HFFc6 (cell line): Measurements from ENCODE around the gene SEZ6L. TPM values are rescaled to one million over a fixed set of nuclear protein-coding genes. Genes with fewer than 3 reads are reported as not detected.
"Not testable (repeated sequence)": the region's sequence is repeated elsewhere in the genome, so short reads cannot be mapped to it uniquely, and the experiment has no call there.

Experiments
- DNase-seq: peaks from one replicate; pipeline ENCODE4 v3.0.0-alpha.2; 2018
- H3K27ac Mint-ChIP-seq: 2 replicates; pipeline ENCODE4 v1.8.0; 2020; ENCODE audit warnings: mild to moderate bottlenecking, mixed read lengths
- H3K27me3 Mint-ChIP-seq: 2 replicates; pipeline ENCODE4 v1.8.0; 2021; ENCODE audit warnings: mild to moderate bottlenecking, moderate library complexity, mixed read lengths; ENCODE audit not compliant: insufficient read depth
- H3K36me3 Mint-ChIP-seq: 2 replicates; pipeline ENCODE4 v1.8.0; 2021; ENCODE audit warnings: low read depth, mixed read lengths
- H3K4me1 Mint-ChIP-seq: 2 replicates; pipeline ENCODE4 v1.8.0; 2020; ENCODE audit warnings: low read depth, mixed read lengths
- H3K4me3 Mint-ChIP-seq: 2 replicates; pipeline ENCODE4 v1.8.0; 2020; ENCODE audit warnings: mild to moderate bottlenecking, moderate library complexity, mixed read lengths
- H3K9me3 Mint-ChIP-seq: 2 replicates; pipeline ENCODE4 v1.8.0; 2020; ENCODE audit warnings: mild to moderate bottlenecking, mixed read lengths
- total RNA-seq, 6 experiments: library from RNA; stranded (reverse); fragmentation: NEBNext Ultra II Directional; extraction: Animal tissue kit (Norgen Biotek cat#: 25700); gene quantifications; 2 replicates in 1 of 6; 3 replicates in 5 of 6; pipeline ENCODE4 v1.2.3, GENCODE V29; 2021
- TF ChIP-seq, protein P1 (sequence below): fragments of 200-600 bp; sonication (generic); IDR thresholded peaks from 2 replicates; pipeline ENCODE4 v1.5.0; 2021; ENCODE audit warnings: antibody characterized with exemption, mild to moderate bottlenecking

SEZ6L gene
- total RNA-seq, 6 experiments from 2014 or later, result not detected

DNA sequence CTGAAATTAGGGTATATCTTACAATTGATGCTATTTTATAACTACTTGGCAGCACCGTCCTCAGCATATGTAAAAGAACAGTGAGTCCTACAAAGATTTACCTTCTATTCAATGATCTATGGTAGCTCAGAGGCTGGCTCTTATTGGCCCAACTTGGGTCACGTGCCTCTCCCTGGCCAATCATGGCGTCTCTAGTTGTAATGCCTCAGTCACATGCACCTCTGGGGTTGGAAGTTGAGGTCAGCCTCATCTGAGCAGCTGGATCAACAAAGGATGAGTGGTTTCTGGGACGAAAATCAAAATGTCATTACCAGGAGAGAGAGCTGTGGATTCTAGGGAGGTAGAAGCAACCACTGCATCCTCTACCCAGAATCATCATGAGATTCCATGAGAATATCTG, 236.9 kb downstream of the SEZ6L start:
- Mint-ChIP-seq H3K27ac (no peak overlapping the region), H3K27me3 (peaks cover 29% of the 10 kb centered on the region), H3K36me3 (no peaks in the 10 kb centered on the region), H3K9me3 (no peaks in the 10 kb centered on the region), H3K4me3 (no peak overlapping the region), H3K4me1 (peaks cover 14% of the 10 kb centered on the region)
- TF ChIP-seq, protein P1, sequence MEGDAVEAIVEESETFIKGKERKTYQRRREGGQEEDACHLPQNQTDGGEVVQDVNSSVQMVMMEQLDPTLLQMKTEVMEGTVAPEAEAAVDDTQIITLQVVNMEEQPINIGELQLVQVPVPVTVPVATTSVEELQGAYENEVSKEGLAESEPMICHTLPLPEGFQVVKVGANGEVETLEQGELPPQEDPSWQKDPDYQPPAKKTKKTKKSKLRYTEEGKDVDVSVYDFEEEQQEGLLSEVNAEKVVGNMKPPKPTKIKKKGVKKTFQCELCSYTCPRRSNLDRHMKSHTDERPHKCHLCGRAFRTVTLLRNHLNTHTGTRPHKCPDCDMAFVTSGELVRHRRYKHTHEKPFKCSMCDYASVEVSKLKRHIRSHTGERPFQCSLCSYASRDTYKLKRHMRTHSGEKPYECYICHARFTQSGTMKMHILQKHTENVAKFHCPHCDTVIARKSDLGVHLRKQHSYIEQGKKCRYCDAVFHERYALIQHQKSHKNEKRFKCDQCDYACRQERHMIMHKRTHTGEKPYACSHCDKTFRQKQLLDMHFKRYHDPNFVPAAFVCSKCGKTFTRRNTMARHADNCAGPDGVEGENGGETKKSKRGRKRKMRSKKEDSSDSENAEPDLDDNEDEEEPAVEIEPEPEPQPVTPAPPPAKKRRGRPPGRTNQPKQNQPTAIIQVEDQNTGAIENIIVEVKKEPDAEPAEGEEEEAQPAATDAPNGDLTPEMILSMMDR, result no peak
- DNase-seq, result no peak

DNA sequence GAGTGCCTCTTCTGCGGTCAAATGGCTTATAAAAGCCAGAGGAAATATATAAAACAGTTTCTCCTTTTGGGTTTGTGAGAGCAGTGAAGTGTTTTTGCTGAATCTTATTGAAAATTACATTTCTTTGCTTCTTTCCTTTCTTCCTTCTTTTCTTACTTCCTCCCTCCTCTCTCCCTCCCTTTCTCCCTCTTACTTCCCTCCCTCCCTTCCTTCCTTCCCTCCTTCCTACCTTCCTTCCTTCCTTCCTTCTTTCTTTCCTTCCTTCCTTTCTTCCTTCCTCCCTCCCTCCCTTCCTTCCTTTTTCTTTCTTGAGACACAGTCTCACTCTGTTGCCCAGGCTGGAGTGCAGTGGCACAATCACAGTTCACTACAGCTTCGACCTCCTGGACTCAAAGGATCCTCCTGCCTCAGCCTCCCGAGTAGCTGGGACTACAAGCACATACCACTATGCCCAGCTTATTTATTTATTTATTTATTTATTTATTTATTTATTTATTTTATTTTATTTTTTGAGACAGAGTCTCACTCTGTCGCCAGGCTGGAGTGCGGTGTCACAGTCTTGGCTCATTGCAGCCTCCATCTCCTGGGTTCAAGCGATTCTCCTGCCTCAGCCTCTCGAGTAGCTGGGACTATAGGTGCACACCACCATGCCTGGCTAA, 239.4 kb downstream of the SEZ6L start:
- H3K27ac Mint-ChIP-seq, DNase-seq, H3K36me3 Mint-ChIP-seq, H3K4me3 Mint-ChIP-seq, H3K9me3 Mint-ChIP-seq: not testable (repeated sequence)
- Mint-ChIP-seq H3K4me1 (peaks cover 20% of the 10 kb centered on the region), H3K27me3 (peaks cover 20% of the 10 kb centered on the region)

GRCh38 chr22:26409719-26410335, 240.6 kb downstream of the SEZ6L start:
- no peak for DNase-seq
- Mint-ChIP-seq H3K27ac (no peak overlapping the region), H3K4me3 (no peak overlapping the region)

DNA sequence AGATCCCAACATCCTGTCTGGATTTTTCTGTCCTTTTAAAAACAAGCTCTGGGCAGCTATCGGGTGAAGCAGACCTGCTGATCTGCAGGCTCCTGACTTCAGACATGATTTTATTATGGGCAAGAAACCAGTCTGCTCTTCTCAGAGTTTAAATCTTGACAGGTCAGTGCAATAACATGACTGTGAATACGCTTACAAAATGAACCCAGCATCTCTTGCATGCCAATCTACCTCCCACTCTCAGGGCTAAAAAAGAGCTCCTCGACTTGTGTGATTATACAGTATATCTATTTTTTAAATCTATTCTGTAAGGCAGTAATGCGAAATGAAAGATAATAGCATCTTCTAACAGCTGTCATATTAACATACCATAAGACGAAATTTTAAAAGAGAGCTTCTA, 241.1 kb downstream of the SEZ6L start:
- H3K9me3 Mint-ChIP-seq, result no peaks in the 10 kb centered on the region
- DNase-seq, result no peak
- no peak overlapping the region for H3K27ac Mint-ChIP-seq
- TF ChIP-seq, protein P1, result no peak
- H3K4me3 Mint-ChIP-seq, result no peak overlapping the region
- peaks cover 20% of the 10 kb centered on the region for H3K27me3 Mint-ChIP-seq
- peaks cover 6% of the 10 kb centered on the region; the same call in 1 of the 2 replicates for H3K4me1 Mint-ChIP-seq
- no peaks in the 10 kb centered on the region for H3K36me3 Mint-ChIP-seq

More at GRCh38 chr22:26409719-26410335, 240.6 kb downstream of the SEZ6L start:
- peaks cover 20% of the 10 kb centered on the region for H3K27me3 Mint-ChIP-seq
- TF ChIP-seq, protein P1, result no peak
- H3K36me3 Mint-ChIP-seq, result no peaks in the 10 kb centered on the region
- no peaks in the 10 kb centered on the region for H3K9me3 Mint-ChIP-seq
- H3K4me1 Mint-ChIP-seq, result peaks cover 10% of the 10 kb centered on the region

DNA sequence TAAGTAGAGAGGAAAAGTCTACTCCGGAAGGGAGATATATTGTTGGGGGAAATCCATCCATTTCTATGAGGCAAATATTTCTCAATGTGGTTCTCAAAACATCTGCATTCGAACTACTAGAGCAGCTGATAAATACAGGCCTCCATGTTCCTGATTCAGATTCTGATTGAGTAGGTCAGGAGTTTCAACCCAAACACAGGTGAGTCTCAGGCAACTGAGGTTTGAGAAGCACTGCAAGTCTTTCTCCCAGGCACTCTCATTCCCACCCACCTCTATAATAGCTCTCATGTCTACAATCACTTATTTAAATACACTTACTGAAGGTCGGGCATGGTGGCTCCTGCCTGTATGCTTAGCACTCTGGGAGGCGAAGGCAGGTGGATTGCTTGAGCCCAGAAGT, 245.1 kb downstream of the SEZ6L start:
- peaks cover 18% of the 10 kb centered on the region for H3K27me3 Mint-ChIP-seq
- H3K9me3 Mint-ChIP-seq, result no peaks in the 10 kb centered on the region
- DNase-seq, result no peak
- H3K4me1 Mint-ChIP-seq, result peaks cover 24% of the 10 kb centered on the region
- no peak overlapping the region for H3K4me3 Mint-ChIP-seq
- TF ChIP-seq, protein P1, result no peak
- no peak overlapping the region for H3K27ac Mint-ChIP-seq
- H3K36me3 Mint-ChIP-seq, result no peaks in the 10 kb centered on the region

DNA sequence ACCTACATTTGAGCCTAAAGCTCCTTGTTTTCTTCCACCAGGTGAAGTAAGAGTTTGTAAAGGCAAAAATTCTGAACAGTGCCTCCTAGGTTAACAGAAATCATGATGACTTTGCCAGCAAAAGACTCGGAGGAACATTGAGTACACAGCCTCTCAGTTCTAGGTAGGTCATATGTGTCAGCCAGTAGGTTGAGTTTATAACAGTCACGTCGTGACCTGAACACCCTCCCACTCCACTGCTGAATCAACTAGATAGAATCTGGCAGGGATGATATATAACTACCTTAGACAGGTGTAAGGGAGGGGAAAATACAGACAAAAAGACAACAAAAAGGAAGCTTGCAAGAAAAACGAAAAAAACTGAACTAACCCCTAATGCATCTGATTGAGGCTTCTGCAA, 247.0 kb downstream of the SEZ6L start:
- TF ChIP-seq, protein P1, result no peak
- H3K4me1 Mint-ChIP-seq, result peaks cover 24% of the 10 kb centered on the region
- H3K9me3 Mint-ChIP-seq, result no peaks in the 10 kb centered on the region
- no peak for DNase-seq
- H3K36me3 Mint-ChIP-seq, result no peaks in the 10 kb centered on the region
- H3K4me3 Mint-ChIP-seq, result no peak overlapping the region
- H3K27ac Mint-ChIP-seq, result no peak overlapping the region
- peaks cover 8% of the 10 kb centered on the region for H3K27me3 Mint-ChIP-seq
